Measurements from ENCODE around the gene TMED1.

- TF ChIP-seq EZH2 (IDR thresholded peaks at IDR 0.05) (no peak), POLR2AphosphoS5 (IDR thresholded peaks at IDR 0.05; ENCODE audit: borderline replicate concordance, low read depth, low read length) (no peak), FOXP2 (optimal IDR thresholded peaks at IDR 0.05; ENCODE audit: control extremely low read depth, extremely low read length, insufficient read depth) (no peak)
These were observed 3.7 kb downstream of the TMED1 start for GRCh38 chr19:10831987-10832938.
